Uterus (tissue), 4 donors: ENCODE results near the gene CCNO. TPM values are rescaled to one million over a fixed set of nuclear protein-coding genes. Genes with fewer than 3 reads are reported as not detected.

ENCODE experiments used
- DNase-seq, 2 donors: peaks; one replicate each; pipeline ENCODE4 v3.0.0-alpha.2; 2019 to 2020
- H3K27ac ChIP-seq, 2 donors: fragments of 200-600 bp; sonication (generic); 1 replicate in 1 of 2; 2 replicates in 1 of 2; pipeline ENCODE4 v1.5.1; 2016 to 2018
- H3K27me3 ChIP-seq, 2 donors: fragments of 200-600 bp; sonication (generic); one replicate each; pipeline ENCODE4 v1.5.1; 2018 to 2019; ENCODE audit warnings: control low read depth in 1 of 2
- H3K36me3 ChIP-seq, 2 donors: fragments of 200-600 bp; sonication (generic); one replicate each; pipeline ENCODE4 v1.5.1; 2019; ENCODE audit warnings: control low read depth in 1 of 2
- H3K4me1 ChIP-seq, 2 donors: fragments of 200-600 bp; sonication (generic); one replicate each; pipeline ENCODE4 v1.5.1; 2018 to 2019; ENCODE audit warnings: control low read depth in 1 of 2
- H3K4me3 ChIP-seq, 2 donors: fragments of 200-600 bp; sonication (generic); 1 replicate in 1 of 2; 2 replicates in 1 of 2; pipeline ENCODE4 v1.5.1; 2018 to 2019; ENCODE audit warnings: mild to moderate bottlenecking in 1 of 2
- H3K9me3 ChIP-seq, 2 donors: fragments of 200-600 bp; sonication (generic); one replicate each; pipeline ENCODE4 v1.5.1; 2019; ENCODE audit warnings: control low read depth in 1 of 2
- POLR2A ChIP-seq, 2 donors: fragments of 450-650 bp; IDR thresholded peaks; one replicate each; pipeline ENCODE4 v1.6.1; 2016; ENCODE audit warnings: antibody characterized with exemption in 2 of 2, mild to moderate bottlenecking in 1 of 2, moderate library complexity in 1 of 2
- intact Hi-C: fragments of 100-400 bp; cut with DNase I; formaldehyde crosslinking; loops from one replicate; pipeline ENCODE4 v1.15.1; 2023; ENCODE audit warnings: low total_unique reads
- total RNA-seq, 4 donors: library from RNA; depleted of rRNA in 3 of 4; stranded (reverse); fragments of >200 nt in 3 of 4; gene quantifications; one replicate each; pipeline versions ENCODE4 v1.1.0 to v1.2.4, GENCODE V29; 2014 to 2023
- TF ChIP-seq, protein P1 (sequence below), 4 experiments: fragments of 200-600 bp in 2 of 4; fragments of 450-650 bp in 2 of 4; sonication (generic) in 2 of 4; IDR thresholded peaks; one replicate each; pipeline ENCODE4 v1.5.1; 2016 to 2019; ENCODE audit warnings: antibody characterized with exemption in 4 of 4, mild to moderate bottlenecking in 2 of 4, moderate library complexity in 1 of 4
- donor health status: DM: yes; HTN: yes; CAD: no.

CCNO gene
- total RNA-seq, 4 donors from 2014 or later: 0.48 to 0.67 TPM; not detected in 2

GRCh38 chr5:55187370-55187769, 46.0 kb downstream of the CCNO start:
- Histone ChIP-seq H3K4me1 (no peaks in the 10 kb centered on the region), H3K36me3 (no peaks in the 10 kb centered on the region), H3K9me3 (no peaks in the 10 kb centered on the region), H3K27ac (no peak overlapping the region), H3K4me3 (no peak overlapping the region), H3K27me3 (peaks cover 0 to 16% of the 10 kb centered on the region in 2 donors)
- no peak for TF ChIP-seq POLR2A (IDR thresholded peaks at IDR 0.05)
- TF ChIP-seq, protein P1, sequence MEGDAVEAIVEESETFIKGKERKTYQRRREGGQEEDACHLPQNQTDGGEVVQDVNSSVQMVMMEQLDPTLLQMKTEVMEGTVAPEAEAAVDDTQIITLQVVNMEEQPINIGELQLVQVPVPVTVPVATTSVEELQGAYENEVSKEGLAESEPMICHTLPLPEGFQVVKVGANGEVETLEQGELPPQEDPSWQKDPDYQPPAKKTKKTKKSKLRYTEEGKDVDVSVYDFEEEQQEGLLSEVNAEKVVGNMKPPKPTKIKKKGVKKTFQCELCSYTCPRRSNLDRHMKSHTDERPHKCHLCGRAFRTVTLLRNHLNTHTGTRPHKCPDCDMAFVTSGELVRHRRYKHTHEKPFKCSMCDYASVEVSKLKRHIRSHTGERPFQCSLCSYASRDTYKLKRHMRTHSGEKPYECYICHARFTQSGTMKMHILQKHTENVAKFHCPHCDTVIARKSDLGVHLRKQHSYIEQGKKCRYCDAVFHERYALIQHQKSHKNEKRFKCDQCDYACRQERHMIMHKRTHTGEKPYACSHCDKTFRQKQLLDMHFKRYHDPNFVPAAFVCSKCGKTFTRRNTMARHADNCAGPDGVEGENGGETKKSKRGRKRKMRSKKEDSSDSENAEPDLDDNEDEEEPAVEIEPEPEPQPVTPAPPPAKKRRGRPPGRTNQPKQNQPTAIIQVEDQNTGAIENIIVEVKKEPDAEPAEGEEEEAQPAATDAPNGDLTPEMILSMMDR (IDR thresholded peaks at IDR 0.05): no peak
- intact Hi-C loops: no loop called here
- DNase-seq: no peak

Other genes with a start within 250 kb of the CCNO start
- gene ESM1, start 248.0 kb downstream of the CCNO start, total RNA-seq: 1 to 10 TPM in 1 of 4 donors, under 1 TPM in 1, not detected in 2; 0.70 to 2.1 TPM
- gene GZMK, start 209.4 kb downstream of the CCNO start, total RNA-seq: 1 to 10 TPM in 2 of 4 donors, under 1 TPM in 1, not detected in 1; 0.61 to 6.2 (median 1.2) TPM
- gene GZMA, start 131.0 kb downstream of the CCNO start, total RNA-seq: 1 to 10 TPM in 2 of 4 donors, under 1 TPM in 1, not detected in 1; 0.51 to 1.7 (median 1.4) TPM
- gene GPX8, start 73.4 kb downstream of the CCNO start, total RNA-seq: 100 to 1,000 TPM in 1 of 4 donors, 10 to 100 TPM in 3; 10.6 to 117 (median 41.9) TPM
- gene CDC20B, start 60.4 kb downstream of the CCNO start, total RNA-seq: under 1 TPM in 1 of 4 donors, not detected in 3; 0.35 TPM
- under 1 TPM in 1 of 4 donors, not detected in 3; 0.14 TPM for gene MCIDAS, start 6.3 kb downstream of the CCNO start, total RNA-seq
- 10 to 100 TPM; 22.0 to 44.4 (median 27.0) TPM for gene DHX29, start 74.1 kb upstream of the CCNO start, total RNA-seq
- 100 to 1,000 TPM in 1 of 4 donors, 10 to 100 TPM in 3; 30.0 to 138 (median 59.2) TPM for gene MTREX, start 74.4 kb upstream of the CCNO start, total RNA-seq